Common myeloid progenitor, CD34-positive (primary cell): ENCODE data around the gene WWOX.
"Not testable (repeated sequence)": the region's sequence is repeated elsewhere in the genome, so short reads cannot be mapped to it uniquely, and the experiment has no call there.

Experiments
- CTCF ChIA-PET: fragments of 350-600 bp; sonication (Branson Sonifier 250); formaldehyde crosslinking; loops from one replicate; lab custom pipeline; 2021; ENCODE audit warnings: antibody characterized with exemption; lab: Charles Lee
- POLR2A ChIA-PET: fragments of 350-600 bp; sonication (Branson Sonifier 250); formaldehyde crosslinking; loops from one replicate; lab custom pipeline; 2021; ENCODE audit warnings: antibody characterized with exemption; lab: Charles Lee
- DNase-seq, 3 donors: peaks; one replicate each; pipeline versions ENCODE4 v3.0.0 to v3.0.0-alpha.2; 2013
- H3K27ac ChIP-seq, 2 experiments: 1 replicate in 1 of 2; 2 replicates in 1 of 2; pipeline ENCODE4 v1.7.0; 2013; ENCODE audit warnings: inconsistent platforms in 2 of 2, low read length in 2 of 2, mild to moderate bottlenecking in 2 of 2, low read depth in 1 of 2, moderate library complexity in 1 of 2; ENCODE audit not compliant: severe bottlenecking in 2 of 2, insufficient read depth in 1 of 2, poor library complexity in 1 of 2
- H3K27me3 ChIP-seq, 5 experiments: replicated peaks in 2 of 5; 1 replicate in 3 of 5; 2 replicates in 2 of 5; pipeline versions ENCODE4 v1.6.1 to v1.7.0; 2013; ENCODE audit warnings: low read length in 4 of 5, mild to moderate bottlenecking in 2 of 5, moderate library complexity in 2 of 5, inconsistent platforms in 1 of 5; ENCODE audit not compliant: insufficient read depth in 5 of 5, control insufficient read depth in 4 of 5
- H3K36me3 ChIP-seq, 4 experiments: 1 replicate in 2 of 4; 2 replicates in 2 of 4; pipeline versions ENCODE4 v1.6.1 to v1.7.0; 2013; ENCODE audit warnings: low read length in 3 of 4, control low read depth in 1 of 4, mild to moderate bottlenecking in 1 of 4; ENCODE audit not compliant: control insufficient read depth in 4 of 4, insufficient read depth in 4 of 4
- H3K4me1 ChIP-seq, 4 experiments: 1 replicate in 3 of 4; 2 replicates in 1 of 4; pipeline versions ENCODE4 v1.6.1 to v1.7.1; 2013; ENCODE audit warnings: low read length in 3 of 4, mild to moderate bottlenecking in 3 of 4, control low read depth in 1 of 4, inconsistent platforms in 1 of 4, moderate library complexity in 1 of 4; ENCODE audit not compliant: control insufficient read depth in 4 of 4, insufficient read depth in 4 of 4; ENCODE audit errors: control extremely low read depth in 1 of 4
- H3K4me3 ChIP-seq, 7 experiments: 1 replicate in 4 of 7; 2 replicates in 3 of 7; pipeline versions ENCODE4 v1.5.1 to v1.7.0; 2013; ENCODE audit warnings: mild to moderate bottlenecking in 7 of 7, low read length in 6 of 7, moderate library complexity in 6 of 7, inconsistent platforms in 2 of 7, low read depth in 2 of 7, control low read depth in 1 of 7; ENCODE audit not compliant: insufficient read depth in 4 of 7, control insufficient read depth in 1 of 7; ENCODE audit errors: extremely low read depth in 1 of 7
- H3K9me3 ChIP-seq, 5 experiments: 1 replicate in 4 of 5; 2 replicates in 1 of 5; pipeline versions ENCODE4 v1.6.1 to v1.7.1; 2013; ENCODE audit warnings: low read length in 4 of 5, mild to moderate bottlenecking in 2 of 5, inconsistent platforms in 1 of 5, low read depth in 1 of 5, moderate library complexity in 1 of 5; ENCODE audit not compliant: control insufficient read depth in 4 of 5, insufficient read depth in 2 of 5; ENCODE audit errors: control extremely low read depth in 1 of 5
- WGBS: methylation state at CpG from one replicate; pipeline ENCODE4 v1.1.5; 2013; ENCODE audit not compliant: insufficient coverage; 5-methylcytosine and 5-hydroxymethylcytosine counted together

The WWOX gene

GRCh38 chr16:79247386-79247785, 1147.9 kb downstream of the WWOX start:
- POLR2A ChIA-PET = no interaction called here
- DNase-seq = no peak
- Histone ChIP-seq H3K27ac (no peak overlapping the region), H3K36me3 (no peaks in the 10 kb centered on the region), H3K4me3 (no peak overlapping the region), H3K9me3 (no peaks in the 10 kb centered on the region), H3K4me1 (no peaks in the 10 kb centered on the region), H3K27me3 (no peaks in the 10 kb centered on the region)
- CTCF ChIA-PET = interaction anchor here (0.7 kb wide), 1 partner anchor 200 kb away, joined by 3 read pairs; no protein-coding TSS in a partner anchor
- WGBS = 90% methylated on average over 3 of the region's 5 CpGs

GRCh38 chr16:79248351-79248750, 1148.9 kb downstream of the WWOX start:
- no peak overlapping the region for H3K27ac ChIP-seq
- ChIA-PET POLR2A (no interaction called here), CTCF (interaction anchor here (0.6 kb wide), 1 partner anchor 391 kb away, joined by 3 read pairs; no protein-coding TSS in a partner anchor)
- no peak for DNase-seq
- H3K4me3 ChIP-seq = no peak overlapping the region
- H3K4me1 ChIP-seq = peaks cover 0 to 2% (median under 1%) of the 10 kb centered on the region in 4 experiments
- no peaks in the 10 kb centered on the region for H3K27me3 ChIP-seq
- no CpG with 5 or more reads among the region's 1 CpG for WGBS
- no peaks in the 10 kb centered on the region for H3K36me3 ChIP-seq
- no peaks in the 10 kb centered on the region for H3K9me3 ChIP-seq

- WGBS = 100% methylated on average over 7 of the region's 8 CpGs
- Histone ChIP-seq H3K4me1 (peaks cover 0 to 6% (median 3%) of the 10 kb centered on the region in 4 experiments), H3K9me3 (no peaks in the 10 kb centered on the region), H3K27ac (no peak overlapping the region), H3K36me3 (no peaks in the 10 kb centered on the region), H3K4me3 (no peak overlapping the region), H3K27me3 (no peaks in the 10 kb centered on the region)
- POLR2A ChIA-PET = no interaction called here
- CTCF ChIA-PET = no interaction called here
- DNase-seq = no peak
These were observed 1151.1 kb downstream of the WWOX start for GRCh38 chr16:79250502-79251098.

GRCh38 chr16:79253100-79253631, 1153.7 kb downstream of the WWOX start:
- Histone ChIP-seq H3K27me3 (no peaks in the 10 kb centered on the region), H3K27ac (no peak overlapping the region), H3K4me1 (peaks cover 0 to 6% (median 3%) of the 10 kb centered on the region in 4 experiments), H3K9me3 (no peaks in the 10 kb centered on the region), H3K36me3 (no peaks in the 10 kb centered on the region), H3K4me3 (no peak overlapping the region)
- ChIA-PET POLR2A (interaction anchor here (0.6 kb wide), 2 partner anchors 36 to 106 kb away, joined by 3 to 4 read pairs; no protein-coding TSS in a partner anchor), CTCF (no interaction called here)
- WGBS = 72% methylated on average over 6 of the region's 9 CpGs
- peak in 2 of 3 donors; percentile 2 to 11 for DNase-seq

- Histone ChIP-seq H3K27me3 (no peaks in the 10 kb centered on the region), H3K36me3 (no peaks in the 10 kb centered on the region), H3K27ac (no peak overlapping the region), H3K4me3 (no peak overlapping the region), H3K4me1 (peaks cover 0 to 6% (median 3%) of the 10 kb centered on the region in 4 experiments), H3K9me3 (no peaks in the 10 kb centered on the region)
- POLR2A ChIA-PET = no interaction called here
- CTCF ChIA-PET = no interaction called here
- 95% methylated on average over 6 of the region's 10 CpGs for WGBS
- DNase-seq = peak; percentile 5 to 55 (median 29)
These were observed 1158.6 kb downstream of the WWOX start for GRCh38 chr16:79257953-79258490.

GRCh38 chr16:79260890-79261289, 1161.4 kb downstream of the WWOX start:
- H3K36me3 ChIP-seq, H3K27me3 ChIP-seq, H3K27ac ChIP-seq, H3K9me3 ChIP-seq, POLR2A ChIA-PET, H3K4me1 ChIP-seq, DNase-seq, H3K4me3 ChIP-seq: not testable (repeated sequence)
- 100% methylated on average over 1 of the region's 4 CpGs for WGBS
- CTCF ChIA-PET = interaction anchor here (0.7 to 1.3 kb wide), 3 partner anchors 60 to 1802 kb away, joined by 3 read pairs; no protein-coding TSS in a partner anchor

GRCh38 chr16:79261481-79261940, 1162.1 kb downstream of the WWOX start:
- Histone ChIP-seq H3K27me3 (no peaks in the 10 kb centered on the region), H3K4me3 (no peak overlapping the region), H3K36me3 (no peaks in the 10 kb centered on the region), H3K27ac (no peak overlapping the region), H3K4me1 (peaks cover 0 to 5% (median 0%) of the 10 kb centered on the region in 4 experiments), H3K9me3 (no peaks in the 10 kb centered on the region)
- CTCF ChIA-PET = interaction anchor here (1.0 to 1.3 kb wide), 2 partner anchors 61 to 215 kb away, joined by 3 read pairs; no protein-coding TSS in a partner anchor
- 43% methylated on average over 3 of the region's 5 CpGs for WGBS
- POLR2A ChIA-PET = no interaction called here
- DNase-seq = peak; percentile 25 to 49 (median 49)
